Measurements from ENCODE around the gene RPRD1A.

GRCh38 chr18:36009214-36009613, 58.1 kb downstream of the RPRD1A start:
- TF ChIP-seq CTCF (IDR thresholded peaks at IDR 0.05; ENCODE audit: insufficient read depth, low read length) = no peak
- TF ChIP-seq POLR2AphosphoS5 (IDR thresholded peaks at IDR 0.05; ENCODE audit: low read depth) = no peak
- no peak for TF ChIP-seq GABPA (IDR thresholded peaks at IDR 0.05; ENCODE audit: low read depth)
- no peak for TF ChIP-seq REST (IDR thresholded peaks at IDR 0.05; ENCODE audit: insufficient replicate concordance, low read depth)

Measured in HL-60 (cell line).